GM18508 (cell line): ENCODE results near the gene MEGF9.

Experiments used
- ATAC-seq: cut with Tn5 transposase; IDR thresholded peaks from one replicate; pipeline ENCODE4 v1.9.1; 2021; ENCODE audit warnings: moderate number of reproducible peaks; ENCODE audit not compliant: insufficient read depth, unreplicated experiment

The MEGF9 gene

DNA sequence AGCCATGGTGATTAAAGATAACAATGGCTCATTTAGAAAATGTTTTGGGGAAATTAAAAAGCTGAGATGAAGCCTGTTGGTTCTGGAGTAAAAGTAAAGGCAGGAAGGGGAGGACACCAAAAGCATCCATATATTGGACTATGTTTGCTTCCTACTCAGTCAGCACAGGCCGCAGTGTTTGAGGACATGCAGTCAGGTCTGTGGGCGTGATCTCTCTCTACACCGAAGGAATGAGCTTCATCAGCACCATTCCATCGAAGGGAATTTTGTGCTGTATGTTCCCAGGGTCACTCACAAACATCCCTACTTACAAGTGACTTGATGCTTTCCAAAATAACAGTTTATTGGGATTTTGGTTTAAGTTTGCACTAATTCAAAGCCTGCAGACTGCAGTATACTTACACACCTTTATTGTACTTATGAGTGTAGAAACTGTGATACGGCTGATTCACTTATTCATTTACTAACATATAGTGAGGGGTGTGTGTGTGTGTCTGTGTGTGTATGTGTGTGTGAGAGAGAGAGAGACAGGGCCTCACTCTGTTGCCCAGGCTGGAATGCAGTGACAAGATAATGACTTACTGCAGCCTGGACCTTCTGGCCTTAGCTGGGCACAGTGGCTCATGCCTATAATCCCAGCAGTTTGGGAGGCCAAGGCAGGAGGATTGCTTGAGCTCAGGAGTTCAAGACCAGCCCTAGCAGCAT is 120.9 kb downstream of the MEGF9 start:
- no peak for ATAC-seq

DNA sequence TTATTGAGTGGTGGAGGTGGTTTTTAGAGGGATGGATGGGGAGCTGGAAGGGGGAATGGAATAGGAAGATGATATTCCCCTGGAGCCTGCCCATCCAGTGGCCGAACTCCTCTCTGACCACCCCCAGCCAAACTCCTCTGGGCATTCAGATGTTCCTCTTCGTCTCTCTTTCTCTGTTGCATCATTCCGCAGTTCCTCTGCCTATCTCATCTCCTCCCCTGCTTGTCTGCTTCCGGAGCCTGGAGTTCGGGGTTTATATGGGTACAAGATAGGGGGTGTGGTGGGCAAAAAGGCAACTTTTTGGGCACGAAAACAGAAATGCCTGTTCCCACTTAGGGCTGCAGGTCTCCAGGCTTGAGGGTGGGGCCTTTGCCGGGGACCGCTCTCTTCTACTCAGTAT is 122.1 kb downstream of the MEGF9 start:
- ATAC-seq: no peak

DNA sequence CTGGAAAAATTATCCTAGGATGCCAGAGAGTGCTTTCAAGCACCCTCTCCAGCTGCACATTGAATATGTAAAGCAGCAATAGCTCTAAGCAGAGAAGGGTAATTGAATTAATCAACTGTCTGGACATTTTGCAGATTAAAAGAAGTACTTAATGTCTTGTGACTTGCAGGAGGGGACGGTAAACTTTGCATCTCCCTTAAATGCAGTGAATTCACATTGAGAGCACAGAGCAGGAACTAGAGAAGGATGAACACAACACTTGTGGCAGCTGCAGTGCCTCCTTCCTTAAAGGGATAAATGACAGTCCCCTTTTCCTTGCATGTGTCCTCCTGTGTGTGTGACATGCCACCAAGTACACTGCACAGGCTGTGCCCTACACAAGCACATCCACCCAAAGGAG is 126.9 kb downstream of the MEGF9 start:
- no peak for ATAC-seq

DNA sequence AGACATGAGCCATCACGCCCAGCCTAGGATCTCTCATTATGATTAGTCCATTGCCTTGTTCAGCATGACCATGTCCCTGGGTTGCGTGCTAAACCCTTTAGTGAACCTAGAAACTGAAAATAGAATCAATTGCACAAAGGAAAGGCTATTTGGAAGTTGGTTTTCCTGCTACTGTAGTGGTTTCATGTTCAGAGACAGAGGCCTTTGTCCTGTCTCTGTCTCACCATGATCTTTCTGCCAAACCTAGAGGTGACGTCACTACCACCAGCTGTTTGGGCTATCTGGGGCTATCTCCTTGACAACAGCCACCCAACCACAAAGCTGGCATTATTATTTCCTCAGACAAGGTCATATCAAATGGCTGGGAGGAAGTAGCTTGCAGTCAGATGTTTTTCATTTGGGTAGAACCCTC is 130.3 kb downstream of the MEGF9 start:
- ATAC-seq: peak; percentile 44

DNA sequence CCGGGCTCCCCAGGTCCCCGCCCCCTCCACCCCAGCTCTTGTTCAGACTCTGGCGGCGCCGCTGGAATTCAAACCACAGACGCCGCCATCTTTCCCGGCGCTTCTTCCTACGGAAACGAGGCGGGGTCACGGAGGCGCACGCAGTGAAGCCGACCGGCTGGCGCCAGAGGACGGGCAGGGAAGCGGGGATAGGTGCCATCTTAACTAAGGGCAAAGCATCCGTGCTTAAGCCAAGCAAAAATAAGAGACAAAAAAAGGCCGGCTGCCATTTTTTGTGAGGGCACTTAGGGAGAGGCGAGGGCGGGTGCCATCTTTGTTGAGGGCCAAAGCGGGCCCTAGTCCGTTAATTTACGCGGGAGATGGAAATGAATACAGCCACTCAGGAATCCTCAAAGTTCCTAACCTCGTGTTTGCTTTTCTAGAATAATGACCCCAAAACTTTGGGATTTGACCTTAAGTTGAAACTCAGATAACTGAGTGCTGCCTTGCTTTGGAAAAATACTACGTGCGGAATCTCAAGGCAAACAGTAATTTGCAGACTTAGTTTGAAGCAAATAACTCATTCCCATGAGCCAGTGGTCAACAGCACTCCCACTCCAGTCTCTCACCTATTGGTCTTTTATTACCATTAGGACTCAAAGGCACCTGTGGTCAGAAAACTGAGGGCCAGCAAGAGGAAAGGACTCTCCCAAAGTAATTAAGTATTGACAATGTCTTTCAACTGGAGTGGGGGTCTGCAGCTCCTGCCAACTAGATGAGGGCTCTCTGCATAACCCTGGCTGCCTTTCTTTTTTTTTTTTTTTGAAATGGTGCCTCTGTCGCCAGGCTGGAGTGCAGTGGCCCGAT is 134.0 kb downstream of the MEGF9 start, which contains the start of gene CDK5RAP2:
TSS of gene CDK5RAP2 (minus strand) at position 117 of the 846 bp plus-strand sequence. CDS start 189 bp downstream, outside the sequence.
- ATAC-seq: peak; percentile 65

DNA sequence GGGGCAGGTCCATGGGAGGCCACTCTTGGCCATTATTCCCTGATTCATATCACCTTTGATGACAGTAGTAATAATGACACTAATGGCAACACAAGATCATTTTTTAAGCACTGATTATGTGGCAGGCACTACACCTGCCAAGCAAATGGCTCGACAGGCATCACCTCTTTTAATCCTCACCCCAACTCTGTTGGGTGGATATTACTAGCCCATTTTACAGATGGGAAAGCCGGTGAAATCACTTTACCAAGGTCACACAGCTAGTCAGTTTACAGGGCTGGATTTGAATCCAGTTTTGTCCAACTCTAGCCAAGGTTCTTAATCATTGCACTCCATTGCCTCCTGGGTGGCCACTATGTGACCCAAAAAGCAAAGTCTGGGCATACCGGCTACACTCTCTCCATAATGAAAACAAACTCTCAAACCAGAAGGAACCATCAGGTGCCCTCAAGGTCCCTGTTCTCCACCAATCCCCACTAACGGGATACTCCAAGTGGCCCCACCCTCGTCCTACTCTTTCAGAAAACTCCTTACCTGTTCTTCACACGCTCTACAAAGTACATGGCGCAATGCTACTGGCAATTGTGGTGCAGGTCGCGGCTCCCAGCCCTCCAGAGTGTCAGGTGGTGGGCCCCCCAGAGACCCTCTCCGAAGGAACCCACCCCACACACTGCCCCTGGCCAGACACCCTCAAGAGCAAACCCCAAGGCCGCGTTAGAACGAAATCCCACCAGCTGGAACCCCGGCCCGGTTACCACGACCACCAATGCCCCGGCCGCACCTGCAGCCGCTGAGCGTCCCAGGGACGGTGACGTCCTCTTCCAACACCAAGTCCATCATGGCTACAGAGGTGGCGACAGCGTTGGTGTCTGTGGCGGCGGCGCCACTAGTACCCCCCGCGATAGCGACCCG is 134.9 kb downstream of the MEGF9 start:
- peak; percentile 11 for ATAC-seq

DNA sequence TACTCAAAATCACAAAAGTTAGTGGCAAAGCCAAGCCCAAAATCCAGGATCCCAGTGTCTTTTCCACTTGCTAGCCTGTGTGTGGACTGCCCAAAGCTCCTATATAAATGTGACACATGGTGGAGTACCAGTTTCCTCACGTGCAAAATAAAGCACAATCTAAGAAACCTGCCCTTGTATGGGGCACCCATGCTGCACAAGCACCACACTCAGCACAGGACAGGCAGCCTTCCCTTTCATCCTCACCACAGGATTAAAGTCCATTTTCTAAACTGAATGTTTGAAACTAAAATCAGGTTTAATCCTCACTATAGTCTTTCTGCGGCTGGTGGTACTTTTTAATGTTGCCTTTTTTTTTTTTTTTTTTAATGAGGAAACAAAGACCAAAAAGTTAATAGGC is 139.8 kb downstream of the MEGF9 start:
- ATAC-seq: no peak

DNA sequence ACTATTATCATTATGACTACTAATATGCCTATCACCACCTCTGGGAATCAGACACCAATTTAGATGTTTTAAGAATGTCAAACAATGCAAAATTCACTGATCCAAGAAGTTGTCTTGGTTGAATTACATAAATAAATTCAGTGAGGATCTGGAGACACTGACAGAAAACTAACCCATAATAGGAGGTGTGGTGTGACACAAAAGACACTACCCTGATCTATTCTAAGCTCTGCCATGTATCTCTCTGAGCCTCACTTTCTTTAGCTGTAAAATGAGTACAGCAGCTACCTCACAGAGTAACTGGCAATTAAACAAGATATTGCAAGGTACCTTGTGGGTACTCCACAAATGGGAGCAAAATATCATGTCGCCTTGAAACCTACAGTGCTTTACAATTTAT is 141.8 kb downstream of the MEGF9 start:
- no peak for ATAC-seq

DNA sequence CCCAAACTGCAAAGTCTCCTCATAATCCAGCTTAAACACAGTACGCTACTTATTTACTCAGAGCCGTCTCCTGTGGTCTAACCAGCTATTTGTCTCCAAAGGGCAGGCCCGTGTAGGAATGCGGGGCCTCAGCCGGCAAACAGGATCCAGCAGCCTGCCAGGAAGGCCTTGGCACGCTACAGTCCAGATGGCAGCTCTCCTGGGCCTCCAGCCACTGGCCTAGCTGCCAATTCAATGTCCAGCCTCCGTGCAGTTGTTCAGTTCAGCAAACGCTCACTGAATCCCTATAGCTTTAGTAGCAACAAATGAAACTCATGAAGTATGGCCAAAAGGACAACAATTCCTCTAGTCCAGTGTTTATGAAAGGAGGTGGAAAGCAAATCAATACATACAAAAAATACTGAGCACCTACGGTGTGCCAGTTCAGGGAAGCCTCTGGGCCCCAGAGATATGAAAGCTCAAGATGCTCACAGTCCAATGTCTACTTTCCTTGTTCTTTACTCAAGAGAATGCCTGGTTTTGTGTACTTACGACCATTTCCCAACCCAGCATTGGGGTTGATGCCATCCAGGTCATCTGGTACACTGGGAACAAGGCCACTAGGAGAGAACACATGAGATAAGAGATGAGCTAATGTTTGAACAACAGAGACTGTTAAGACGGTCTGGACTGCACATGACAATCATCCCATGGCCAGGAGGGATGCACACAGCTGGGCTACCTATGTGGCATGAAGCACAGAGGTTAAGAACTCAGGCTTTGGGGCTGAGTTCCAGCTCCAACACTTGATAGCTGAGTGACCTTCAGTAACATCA is 142.6 kb downstream of the MEGF9 start:
- no peak for ATAC-seq

DNA sequence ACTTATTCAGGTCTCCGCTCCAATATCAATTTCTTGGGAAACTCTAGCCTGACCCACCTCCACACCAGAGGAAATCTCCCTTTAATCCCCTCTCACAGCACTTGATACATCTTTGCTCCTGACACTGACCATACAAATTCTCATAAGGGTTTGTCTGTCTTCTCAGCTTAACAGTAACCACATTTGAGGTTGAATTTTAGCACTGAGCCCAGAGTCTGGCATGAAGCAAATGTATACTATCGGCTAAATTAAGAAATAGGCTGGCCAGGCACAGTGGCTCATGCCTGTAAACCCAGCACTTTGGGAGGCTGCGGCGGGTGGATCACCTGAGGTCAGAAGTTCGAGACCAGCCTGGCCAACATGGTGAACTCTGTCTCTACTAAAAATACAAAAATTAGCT is 144.0 kb downstream of the MEGF9 start:
- no peak for ATAC-seq

DNA sequence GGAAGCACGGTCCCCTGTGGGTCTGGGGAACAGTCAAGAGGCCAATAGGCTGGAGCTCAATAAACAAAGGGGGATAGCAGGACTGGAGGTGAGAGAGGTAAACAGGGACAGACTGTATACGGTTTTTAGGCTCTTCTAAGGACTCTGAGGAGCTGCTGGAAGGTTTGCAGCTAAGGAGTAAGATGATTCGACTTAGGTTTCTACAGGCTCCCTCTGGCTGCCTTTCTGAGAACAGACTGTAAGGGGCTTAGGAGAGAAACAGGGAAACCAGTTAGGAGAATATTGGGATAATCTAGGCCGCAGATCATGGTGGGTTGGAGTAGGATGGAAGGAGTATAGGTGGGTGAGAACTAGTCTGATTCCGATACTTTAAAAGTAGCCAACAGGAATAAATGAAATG is 144.7 kb downstream of the MEGF9 start:
- ATAC-seq: no peak

DNA sequence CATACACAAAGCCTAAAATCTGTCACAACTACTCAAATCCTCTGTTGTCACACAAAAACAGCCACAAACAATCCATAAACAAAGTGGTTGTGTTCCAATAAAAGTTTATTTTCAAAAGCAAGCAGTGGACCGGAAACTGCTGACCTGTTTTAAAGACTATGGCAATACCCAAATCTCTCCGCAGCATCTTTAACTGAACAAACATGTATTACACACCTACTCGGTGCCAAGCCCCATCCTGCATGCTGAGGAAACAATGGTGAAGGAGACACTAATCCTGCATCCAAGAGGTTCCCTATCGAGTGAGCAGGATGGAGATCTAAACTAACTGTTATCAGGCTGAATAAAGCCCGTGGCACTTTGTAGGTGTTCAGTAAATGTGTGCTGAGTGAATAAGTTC is 145.5 kb downstream of the MEGF9 start:
- no peak for ATAC-seq

DNA sequence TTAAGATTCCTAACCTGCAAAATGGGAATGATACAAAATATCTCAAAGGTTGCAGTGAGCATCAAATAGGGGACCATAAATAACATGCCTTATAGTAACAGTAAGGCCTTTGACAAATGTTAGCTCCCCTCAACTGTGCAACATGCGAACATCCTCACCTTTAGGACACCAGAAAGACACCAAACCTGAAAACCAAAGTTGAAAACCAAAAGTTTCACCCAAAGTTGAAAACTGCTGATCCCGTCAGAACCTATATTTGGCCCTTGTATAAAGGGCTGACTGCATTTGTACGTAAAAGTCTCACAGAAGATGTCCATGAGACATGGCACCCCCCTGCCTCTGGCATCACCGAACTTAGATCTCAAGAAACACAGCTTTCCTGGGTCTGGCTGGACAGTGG is 146.4 kb downstream of the MEGF9 start:
- ATAC-seq: no peak

DNA sequence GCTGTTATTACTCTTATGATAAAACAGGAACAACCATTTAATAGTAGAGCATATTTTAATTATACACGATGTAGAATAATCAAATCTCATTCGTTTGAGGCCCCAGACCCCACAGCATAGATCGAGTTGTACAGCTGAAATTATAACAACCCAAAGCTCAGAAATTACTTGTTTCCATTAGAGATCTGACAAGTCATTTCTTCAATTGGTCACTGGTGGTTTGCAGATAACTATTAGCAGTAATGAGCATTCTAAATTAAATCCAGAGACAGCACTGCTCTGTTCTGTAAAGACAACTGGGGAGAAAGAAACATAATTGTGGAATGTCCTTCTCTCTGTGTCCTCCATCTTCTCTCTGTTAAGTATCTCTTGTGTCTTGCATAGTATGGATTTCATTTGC is 147.2 kb downstream of the MEGF9 start:
- ATAC-seq: no peak

DNA sequence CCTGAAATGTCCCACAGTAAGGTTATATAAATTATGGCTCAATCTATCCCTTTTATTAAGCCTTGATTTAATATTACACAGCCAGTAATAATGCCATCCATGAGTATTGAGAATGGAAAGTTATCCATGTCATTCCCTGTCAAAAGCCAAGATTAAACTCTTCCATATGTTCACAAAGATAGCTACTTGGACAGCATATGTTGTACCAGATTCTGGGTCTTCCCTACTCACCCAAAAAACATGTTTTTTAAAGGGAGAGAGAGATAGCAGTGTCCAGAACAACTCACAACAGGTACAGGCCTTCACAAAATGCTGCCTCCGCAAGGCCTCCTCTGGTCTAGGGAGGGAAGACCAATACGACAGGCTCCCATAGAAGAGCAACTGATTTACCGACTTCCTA is 149.7 kb downstream of the MEGF9 start:
- no peak for ATAC-seq

DNA sequence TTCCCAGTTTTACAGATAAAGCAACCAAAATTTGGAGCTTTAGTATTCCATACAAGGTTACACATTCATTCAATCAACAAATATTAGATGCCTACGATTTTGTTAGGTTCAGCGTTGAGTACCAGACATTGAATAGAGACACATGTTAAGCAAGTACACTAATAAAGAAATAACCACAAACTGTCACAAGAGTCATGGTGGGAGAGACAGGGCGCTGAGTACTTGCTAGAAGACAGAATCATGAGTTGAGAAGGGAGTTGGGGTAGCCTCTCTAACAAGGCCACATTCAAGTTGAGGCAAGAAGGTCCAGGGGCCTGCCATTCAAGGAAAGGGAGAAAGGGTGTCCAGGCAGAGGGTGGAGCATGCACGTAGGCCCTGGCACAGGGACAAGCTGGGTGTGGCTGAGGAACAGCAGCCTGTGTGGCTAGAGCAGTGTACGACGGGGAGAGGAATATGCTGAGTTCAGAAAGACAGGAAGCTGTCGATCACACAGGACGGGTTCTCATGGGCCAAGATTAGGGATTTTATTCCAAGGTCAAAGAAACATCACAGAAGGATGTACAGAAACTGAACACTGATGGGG is 151.3 kb downstream of the MEGF9 start:
- ATAC-seq: no peak

DNA sequence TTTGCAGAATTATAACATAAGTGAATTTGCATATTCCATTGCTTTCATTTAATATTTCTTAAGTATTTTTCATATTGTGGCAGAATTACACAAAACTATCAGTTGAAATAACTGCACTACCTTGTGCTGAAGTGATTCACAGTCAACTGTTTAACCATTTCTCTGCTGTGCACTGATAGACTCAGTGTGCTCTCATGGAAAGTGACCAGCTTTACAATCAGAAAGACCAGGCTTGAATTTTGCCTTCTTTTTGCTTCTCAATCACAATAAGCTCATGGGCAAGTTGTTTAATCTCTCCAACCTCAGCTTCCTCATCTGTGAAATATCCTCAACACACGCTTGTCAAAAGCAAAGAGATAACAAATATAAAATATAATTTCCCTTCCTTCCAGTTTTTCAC is 152.6 kb downstream of the MEGF9 start:
- no peak for ATAC-seq

DNA sequence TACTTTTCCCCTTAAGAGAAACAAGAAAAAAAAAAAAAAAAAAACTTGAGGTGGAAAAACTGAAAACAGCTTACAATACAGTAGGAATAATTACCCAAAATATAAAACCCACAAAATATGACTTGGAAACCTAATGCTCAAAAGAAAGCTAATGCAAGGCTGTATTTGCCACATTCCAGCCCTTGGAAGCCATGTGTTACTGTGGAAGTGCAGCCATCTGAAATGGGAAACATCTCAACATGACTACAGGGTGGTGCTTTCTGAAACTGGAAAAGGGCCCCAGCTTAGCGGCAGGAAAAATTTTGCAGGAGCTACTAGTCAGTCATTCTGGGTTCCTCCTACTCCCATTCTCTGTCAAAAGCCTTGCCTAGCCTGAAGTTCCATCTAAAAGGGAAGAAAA is 154.7 kb downstream of the MEGF9 start:
- no peak for ATAC-seq

DNA sequence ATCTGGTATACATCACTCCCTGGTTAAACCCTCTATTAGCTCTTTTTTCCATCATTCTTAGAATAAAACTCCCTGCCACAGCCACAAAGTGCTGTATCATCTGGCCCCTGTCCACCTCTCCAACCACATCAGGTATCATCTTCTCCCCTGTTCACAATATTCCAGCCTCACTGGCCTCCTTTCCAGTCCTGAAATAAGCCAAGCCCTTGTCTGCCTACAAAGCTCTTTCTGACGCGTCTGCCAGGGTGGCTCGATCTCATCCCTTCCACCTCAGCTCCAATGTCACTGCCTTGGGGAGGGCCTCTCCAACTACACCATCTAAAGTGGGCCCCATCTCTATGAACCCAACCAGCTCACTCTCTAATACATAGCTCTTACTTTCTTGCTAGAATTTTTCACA is 155.8 kb downstream of the MEGF9 start:
- ATAC-seq: no peak

DNA sequence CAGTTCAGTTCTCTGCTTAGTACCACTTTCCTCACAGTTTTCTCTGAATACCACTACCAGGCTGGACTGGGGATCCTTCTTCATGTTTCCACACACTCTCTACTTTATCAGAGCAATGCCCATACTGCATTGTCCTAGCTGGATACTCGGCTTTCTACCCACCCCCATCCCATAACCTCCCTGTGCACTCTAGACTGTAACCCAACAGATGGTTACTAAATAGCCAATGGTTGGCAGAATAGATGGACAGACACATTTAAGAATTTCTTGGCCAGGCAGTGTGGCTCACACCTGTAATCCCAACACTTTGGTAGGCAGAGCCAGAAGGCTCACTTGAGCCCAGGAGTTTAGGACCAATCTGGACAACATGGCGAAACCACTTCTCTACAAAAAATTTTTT is 157.1 kb downstream of the MEGF9 start:
- ATAC-seq: no peak
